NCI-H146 treated with DMSO at 0.1 percent for 48 hours (cell line): ENCODE data around the gene ZMYM3.
"Not testable (repeated sequence)": the region's sequence is repeated elsewhere in the genome, so short reads cannot be mapped to it uniquely, and the experiment has no call there.

ENCODE experiments used
- DNase-seq: peaks from one replicate; lab custom pipeline; 2025; ENCODE audit not compliant: unreplicated experiment; lab: John Stamatoyannopoulos, UW

The ZMYM3 gene

GRCh38 chrX:71254092-71254963, at the start of gene ZMYM3:
Gene ZMYM3, minus strand, starts transcription at chrX:71254140. Its CDS starts 885 bp downstream, at chrX:71253255.
- DNase-seq = peak; percentile 66

DNA sequence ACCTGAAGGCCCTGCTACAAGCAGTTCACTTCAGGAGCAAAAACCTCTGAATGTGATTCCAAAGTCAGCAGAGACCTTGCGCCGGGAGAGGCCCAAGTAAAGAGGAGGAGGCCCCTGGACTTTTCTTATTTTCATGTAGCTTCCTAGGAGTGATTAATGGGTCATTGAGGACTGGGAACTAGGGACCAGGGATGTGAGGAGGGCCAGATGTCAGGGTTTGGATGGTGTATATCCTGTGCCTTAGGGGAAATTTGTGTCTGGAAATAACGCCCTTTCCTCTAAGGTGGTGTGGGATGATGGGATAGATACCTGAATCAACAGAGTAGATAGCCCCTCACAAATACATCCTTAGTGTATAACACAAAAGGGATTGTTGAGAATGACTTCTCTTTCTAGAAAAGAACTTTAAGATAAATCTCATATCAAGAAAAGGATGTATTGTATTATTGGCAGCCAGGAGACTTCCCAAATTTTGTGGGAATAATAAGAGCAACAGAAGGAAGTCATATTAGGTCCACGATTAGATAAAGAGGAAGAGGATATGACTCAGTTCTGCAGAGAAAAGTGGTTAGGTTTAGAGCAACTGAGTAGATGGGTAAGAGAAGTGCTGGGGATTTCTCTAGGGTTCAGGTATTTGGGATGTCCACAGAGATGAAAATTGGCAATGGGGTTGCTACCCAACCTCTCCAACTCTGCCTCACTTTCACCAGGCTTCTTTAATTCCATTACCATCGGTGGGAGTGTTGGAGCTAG, 48.7 kb upstream of the ZMYM3 start:
- no peak for DNase-seq

DNA sequence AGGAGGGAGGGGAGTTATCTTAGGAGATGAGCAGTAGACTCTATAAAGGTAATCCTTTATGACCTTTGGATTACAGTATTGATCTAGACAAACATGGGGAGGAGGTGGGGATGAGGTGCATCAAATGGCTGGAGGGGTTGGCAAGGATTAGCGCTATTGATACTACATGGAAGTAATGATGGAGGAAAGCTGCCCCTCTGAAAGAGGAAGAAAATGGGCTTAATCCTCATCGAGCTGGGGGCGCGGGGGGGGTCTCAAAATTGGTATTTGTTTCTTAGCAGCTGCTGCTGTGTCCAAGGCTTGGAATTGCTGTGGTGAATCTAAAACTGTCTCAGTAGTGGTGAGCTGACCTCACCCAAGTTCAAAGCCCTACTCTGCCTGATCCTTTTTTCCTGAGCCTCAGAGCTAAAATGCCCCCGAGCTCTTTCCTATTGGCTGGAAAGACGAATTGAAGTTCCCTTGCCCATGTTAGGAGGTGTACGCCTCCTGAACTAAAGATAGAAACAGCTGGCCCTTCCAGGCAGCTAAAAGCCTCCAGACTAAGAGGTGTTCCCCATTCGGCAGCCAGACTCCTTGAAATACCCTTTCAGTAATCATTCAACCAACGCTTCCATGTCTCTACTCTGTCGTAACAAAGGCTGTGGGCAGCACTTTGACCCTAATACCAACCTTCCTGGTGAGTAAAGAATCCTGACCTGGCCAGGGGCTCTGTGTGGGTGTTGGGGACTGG, 47.4 kb upstream of the ZMYM3 start, which contains the start of gene ITGB1BP2:
Gene ITGB1BP2, plus strand, starts transcription at position 556 of the 730 bp plus-strand sequence. Its CDS starts 57 bp downstream, at position 613.
- DNase-seq = no peak

DNA sequence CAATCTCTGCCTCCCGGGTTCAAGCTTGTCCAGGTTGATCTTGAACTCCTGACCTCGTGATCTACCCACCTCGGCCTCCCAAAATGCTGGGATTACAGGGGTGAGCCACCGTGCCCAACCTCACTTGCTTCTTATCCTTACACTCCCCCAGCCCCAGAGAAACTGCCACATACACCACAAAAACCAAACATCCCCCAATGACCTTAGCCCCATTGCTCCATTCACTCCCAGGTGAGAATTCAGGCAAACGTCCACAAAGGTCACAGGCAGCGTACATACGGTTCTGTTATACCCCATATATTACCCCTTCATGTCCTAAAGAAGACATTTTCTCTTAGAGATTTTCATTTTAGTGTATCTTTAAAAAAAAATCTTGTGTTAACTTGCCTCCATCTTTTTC, 46.6 kb upstream of the ZMYM3 start:
- not testable (repeated sequence) for DNase-seq

DNA sequence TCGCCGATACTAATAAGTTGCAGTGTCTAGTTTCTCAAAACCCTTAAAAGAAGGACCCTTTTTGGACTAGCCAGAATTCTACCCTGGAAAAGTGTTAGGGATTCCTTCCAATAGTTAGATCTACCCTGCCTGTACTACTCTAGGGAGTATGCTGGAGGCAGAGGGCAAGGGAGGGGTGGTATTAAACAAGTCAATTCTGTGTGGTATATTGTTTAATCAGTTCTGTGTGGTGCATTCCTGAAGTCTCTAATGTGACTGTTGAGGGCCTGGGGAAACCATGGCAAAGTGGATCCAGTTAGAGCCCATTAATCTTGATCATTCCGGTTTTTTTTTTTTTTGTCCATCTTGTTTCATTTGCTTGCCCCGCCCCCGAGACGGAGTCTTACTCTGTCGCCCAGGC, 46.1 kb upstream of the ZMYM3 start:
- DNase-seq = not testable (repeated sequence)

DNA sequence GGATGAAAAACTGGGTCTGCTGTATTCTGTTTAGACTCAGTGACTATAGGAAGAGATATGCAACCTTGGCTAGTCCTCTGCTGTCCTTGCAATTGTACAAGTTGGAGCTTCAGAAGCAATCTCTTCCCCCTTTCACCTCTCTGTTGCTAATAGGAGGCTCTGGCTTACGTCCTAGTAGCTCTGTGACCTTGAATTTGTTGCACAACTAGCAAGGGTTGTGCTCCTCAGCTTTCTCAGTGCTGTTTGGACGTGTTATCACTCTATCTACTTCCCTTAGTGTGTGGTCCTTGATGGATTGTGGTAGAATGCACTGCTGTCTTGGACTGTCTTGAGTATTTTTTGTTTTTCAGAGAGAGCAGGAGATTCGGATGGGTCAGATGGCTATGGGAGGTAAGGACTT, 44.2 kb upstream of the ZMYM3 start:
- DNase-seq = no peak

GRCh38 chrX:71296806-71297205, 42.9 kb upstream of the ZMYM3 start:
- DNase-seq = no peak

- DNase-seq = no peak
These were observed 38.9 kb upstream of the ZMYM3 start for GRCh38 chrX:71292669-71293365.

DNA sequence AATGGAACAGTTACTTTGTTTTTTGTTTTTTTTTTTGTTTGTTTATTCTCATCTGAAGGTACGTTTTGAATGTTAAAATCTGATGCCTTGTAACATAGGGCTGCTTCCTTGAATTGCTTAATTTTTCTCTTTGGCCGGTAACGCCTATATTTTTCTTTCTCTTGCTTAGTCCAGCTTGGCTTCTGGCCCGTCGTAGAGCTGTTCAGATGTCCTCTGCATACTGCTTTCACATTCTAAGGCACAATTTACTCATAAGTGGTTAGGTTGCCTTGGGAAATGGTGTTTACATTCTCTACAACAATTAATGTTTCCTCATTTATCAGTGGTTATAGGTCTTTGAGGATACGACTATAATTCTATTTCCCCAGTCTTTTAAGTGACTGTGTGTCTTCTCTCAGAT, 37.4 kb upstream of the ZMYM3 start:
- no peak for DNase-seq

- DNase-seq = no peak
These were observed 32.0 kb upstream of the ZMYM3 start for GRCh38 chrX:71285929-71286328.

GRCh38 chrX:71283403-71284143, 29.6 kb upstream of the ZMYM3 start, which contains the start of gene NONO:
Gene NONO, plus strand, starts transcription at chrX:71283635. Its CDS starts 7,003 bp downstream, at chrX:71290638.
- peak; percentile 94 for DNase-seq

- DNase-seq = peak; percentile 85
These were observed 28.8 kb upstream of the ZMYM3 start for GRCh38 chrX:71282514-71283402.

- not testable (repeated sequence) for DNase-seq
These were observed 27.4 kb upstream of the ZMYM3 start for GRCh38 chrX:71281300-71281699.

GRCh38 chrX:71272313-71272712, 18.4 kb upstream of the ZMYM3 start:
- DNase-seq = not testable (repeated sequence)

DNA sequence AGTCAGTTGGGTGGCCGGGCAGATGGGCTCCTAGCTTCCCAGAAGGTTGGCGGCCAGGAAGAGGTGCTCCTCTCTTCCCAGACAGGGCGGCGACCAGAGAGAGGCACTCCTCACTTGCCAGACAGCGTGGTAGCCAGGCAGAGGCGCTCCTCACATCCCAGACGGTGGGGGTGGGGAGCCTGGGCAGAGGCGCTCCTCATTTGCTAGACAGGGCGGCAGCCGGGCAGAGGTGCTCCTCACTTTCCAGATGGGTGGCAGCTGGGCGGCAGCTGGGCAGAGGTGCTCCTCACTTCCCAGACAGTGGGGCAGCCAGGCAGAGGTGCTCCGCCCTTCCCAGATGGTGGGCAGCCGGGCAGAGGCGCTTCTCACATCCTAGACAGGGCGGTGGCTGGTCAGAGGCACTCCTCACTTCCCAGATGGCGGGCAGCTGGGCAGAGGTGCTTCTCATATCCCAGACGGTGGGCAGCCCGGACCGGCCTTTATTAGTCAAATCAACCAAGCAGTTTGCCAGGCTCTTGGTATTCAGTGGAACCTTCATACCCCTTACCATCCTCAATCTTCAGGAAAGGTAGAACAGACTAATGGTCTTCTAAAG, 16.0 kb upstream of the ZMYM3 start:
- DNase-seq = no peak

DNA sequence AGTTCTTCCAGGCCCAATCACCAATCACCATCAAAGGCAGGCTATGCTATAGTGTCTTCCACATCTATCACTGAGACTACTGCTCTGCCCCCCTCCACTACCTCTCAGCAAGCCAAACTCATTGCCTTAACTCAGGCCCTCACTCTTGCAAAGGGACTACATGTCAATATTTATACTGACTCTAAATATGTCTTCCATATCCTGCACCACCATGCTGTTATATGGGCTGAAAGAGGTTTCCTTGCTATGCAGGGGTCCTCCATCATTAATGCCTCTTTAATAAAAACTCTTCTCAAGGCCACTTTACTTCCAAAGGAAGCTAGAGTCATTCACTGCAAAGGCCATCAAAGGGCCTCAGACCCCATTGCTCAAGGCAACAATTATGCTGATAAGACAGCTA, 14.7 kb upstream of the ZMYM3 start:
- DNase-seq = not testable (repeated sequence)

DNA sequence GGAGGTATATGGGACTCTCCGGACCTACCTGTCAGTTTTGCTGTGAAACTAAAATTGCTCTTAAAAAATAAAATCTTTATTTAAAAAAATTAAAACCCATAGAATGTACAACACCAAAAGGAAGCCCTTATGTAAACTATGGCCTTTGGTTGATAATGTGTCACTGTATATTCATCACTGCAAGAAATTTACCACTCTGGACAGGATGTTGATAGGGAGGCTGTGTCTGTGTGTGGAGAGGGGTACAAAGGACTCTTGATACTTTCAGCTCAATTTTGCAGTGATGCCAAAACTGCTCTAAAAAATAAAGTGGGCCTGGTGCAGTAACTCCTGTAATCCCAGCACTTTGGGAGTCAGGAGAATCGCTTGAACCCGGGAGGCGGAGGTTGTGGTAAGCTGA, 2.9 kb upstream of the ZMYM3 start:
- no peak for DNase-seq

- no peak for DNase-seq
These were observed 2.1 kb upstream of the ZMYM3 start for GRCh38 chrX:71256051-71256450.
